ENCODE measurements around the gene NFRKB. TPM values are rescaled to one million over a fixed set of nuclear protein-coding genes. Genes with fewer than 3 reads are reported as not detected.

Gene NFRKB
- total RNA-seq, 4 donors from 2014 or later = 24.5 to 35.0 (median 27.2) TPM

DNA sequence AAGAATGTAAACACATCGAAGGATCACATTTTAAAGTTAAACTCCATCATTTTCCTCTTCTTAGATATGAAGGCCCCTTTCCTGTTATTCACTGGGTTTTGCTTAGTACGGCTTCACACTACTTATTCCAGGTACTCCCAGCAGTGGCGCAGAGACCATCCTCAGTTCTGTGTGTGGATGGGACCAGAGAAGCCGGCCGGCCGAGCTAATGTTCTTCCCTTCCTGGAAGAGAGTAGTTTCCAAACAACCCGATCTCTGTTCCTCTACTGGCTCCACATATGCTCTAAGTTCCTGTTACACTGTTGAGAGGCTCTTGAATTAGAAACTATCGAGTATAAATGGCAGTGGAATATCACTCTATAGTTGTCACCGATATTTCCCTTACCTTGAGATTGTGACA lies 684 bp upstream of the NFRKB start:
- ATAC-seq (ENCODE audit: low FRiP score) = no peak
- TF ChIP-seq, protein P1, sequence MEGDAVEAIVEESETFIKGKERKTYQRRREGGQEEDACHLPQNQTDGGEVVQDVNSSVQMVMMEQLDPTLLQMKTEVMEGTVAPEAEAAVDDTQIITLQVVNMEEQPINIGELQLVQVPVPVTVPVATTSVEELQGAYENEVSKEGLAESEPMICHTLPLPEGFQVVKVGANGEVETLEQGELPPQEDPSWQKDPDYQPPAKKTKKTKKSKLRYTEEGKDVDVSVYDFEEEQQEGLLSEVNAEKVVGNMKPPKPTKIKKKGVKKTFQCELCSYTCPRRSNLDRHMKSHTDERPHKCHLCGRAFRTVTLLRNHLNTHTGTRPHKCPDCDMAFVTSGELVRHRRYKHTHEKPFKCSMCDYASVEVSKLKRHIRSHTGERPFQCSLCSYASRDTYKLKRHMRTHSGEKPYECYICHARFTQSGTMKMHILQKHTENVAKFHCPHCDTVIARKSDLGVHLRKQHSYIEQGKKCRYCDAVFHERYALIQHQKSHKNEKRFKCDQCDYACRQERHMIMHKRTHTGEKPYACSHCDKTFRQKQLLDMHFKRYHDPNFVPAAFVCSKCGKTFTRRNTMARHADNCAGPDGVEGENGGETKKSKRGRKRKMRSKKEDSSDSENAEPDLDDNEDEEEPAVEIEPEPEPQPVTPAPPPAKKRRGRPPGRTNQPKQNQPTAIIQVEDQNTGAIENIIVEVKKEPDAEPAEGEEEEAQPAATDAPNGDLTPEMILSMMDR (IDR thresholded peaks at IDR 0.05) = no peak
- DNase-seq (ENCODE audit: low spot score) = no peak

DNA sequence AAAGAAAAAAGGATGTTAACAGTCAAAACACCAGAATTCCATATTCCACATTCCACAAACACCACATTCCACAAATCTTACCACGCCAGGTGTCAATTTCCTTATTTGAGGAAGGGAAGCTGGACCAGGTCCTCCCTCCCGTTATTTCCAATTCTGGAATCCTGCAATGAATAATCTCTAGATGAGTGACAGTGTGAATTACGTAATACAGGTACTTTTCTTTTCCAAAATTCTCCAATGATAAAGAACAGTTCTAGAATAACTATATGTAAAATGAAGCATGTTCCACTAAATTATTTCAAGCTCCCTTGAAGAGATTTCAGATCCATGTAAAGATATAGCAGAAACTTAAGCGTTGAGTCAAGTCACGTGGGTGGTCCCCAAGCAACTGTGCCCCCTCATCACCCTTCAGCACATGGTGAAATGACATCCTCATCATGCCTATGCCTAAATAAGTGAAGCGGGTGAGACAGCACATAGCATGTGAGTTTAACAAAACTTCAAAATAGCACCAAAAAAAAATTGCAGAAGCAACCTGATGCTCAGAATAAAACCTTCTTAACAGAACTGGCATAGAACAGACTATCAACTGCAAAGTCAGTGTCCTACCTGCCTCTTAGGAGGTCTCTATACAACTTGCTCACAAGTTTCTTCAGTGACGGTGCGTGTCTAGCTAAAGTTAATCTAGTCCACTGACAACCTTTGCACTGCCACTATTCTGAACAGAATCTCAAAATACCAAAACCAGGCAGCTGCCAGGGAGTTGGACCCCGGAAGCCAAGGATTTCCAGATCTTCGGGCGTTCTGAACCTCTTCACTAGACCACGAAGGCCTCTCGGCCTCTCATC lies 876 bp downstream of the NFRKB start:
- ATAC-seq (ENCODE audit: low FRiP score) (peak; percentile 28), DNase-seq (ENCODE audit: low spot score) (no peak)
- TF ChIP-seq, protein P1 (IDR thresholded peaks at IDR 0.05) = no peak

GRCh38 chr11:129888451-129888850 lies 6.9 kb downstream of the NFRKB start:
- ATAC-seq (ENCODE audit: low FRiP score) (no peak), DNase-seq (ENCODE audit: low spot score) (no peak)
- TF ChIP-seq, protein P1 (IDR thresholded peaks at IDR 0.05) = no peak

DNA sequence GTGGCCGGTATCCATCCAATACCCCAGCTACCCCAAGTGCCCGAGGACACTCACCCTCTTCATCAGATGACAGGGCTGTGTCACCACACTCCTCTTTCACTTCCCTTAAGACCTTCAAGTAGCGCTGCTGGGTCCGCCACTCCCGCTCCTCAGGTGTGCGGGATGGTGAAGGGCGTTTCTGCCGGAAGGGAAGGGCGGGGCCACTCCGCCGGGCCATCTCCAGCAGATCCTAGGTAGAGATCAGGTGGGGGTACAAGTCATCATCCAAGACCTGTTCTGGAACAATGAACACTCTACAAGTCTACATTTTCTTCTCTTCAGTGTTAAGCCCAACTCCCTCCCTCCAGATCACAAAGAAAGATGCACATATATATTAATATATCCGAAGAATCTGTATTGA lies 10.0 kb downstream of the NFRKB start:
- no peak for DNase-seq (ENCODE audit: low spot score)
- TF ChIP-seq, protein P1 (IDR thresholded peaks at IDR 0.05) = no peak

DNA sequence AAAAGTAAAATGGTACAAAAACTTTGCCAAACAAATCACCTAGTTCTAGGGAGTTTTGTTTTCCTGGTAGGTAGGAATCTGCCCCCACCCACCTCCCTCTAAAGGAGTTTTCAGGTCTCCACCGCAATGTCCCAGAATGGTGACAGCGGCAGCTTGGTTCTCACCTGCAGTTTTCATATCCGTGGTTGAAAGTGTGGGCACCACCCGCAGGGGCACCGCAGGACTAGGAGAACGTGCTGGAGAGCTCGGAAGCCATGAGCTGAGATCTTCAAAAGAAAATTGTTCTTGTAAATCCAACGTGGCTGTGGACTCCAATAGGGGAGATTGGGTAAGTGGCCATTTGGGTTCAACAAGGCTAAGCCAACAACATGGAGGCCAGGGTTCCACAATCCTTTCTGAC lies 10.8 kb downstream of the NFRKB start:
- no peak for DNase-seq (ENCODE audit: low spot score)
- ATAC-seq (ENCODE audit: low FRiP score) = no peak
- TF ChIP-seq, protein P1 (IDR thresholded peaks at IDR 0.05) = no peak

More for the DNA sequence above, 10.0 kb downstream of the NFRKB start:
- ATAC-seq (ENCODE audit: low FRiP score) = no peak

DNA sequence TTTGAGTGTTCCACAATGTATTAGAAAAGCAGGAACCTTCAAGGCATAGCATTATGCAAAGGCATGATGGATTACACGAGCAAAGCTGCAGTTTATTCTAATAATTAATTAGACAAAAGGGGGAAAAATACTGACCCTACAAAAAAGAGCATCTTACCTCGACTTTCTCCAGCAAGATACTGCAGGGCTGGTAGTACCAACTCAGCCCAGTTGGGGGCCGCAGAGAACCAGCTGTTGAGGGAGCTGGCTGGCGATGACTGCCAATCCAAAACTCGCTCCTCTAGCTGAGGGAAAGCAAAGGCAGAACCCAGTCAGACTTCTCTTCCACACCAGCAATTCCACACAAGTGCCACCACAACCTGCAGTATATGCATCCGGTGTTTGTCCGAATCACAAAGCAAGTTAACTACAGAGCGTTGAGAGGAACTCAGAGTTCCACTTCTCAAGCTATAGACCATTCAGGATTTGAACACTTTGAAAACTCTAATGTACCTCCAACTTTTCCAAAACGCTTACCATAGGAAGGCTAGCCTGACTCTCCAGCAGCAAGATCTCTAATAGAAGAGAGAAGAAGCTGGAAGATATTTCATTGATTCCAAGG lies 13.7 kb downstream of the NFRKB start:
- ATAC-seq (ENCODE audit: low FRiP score) = no peak
- TF ChIP-seq, protein P1 (IDR thresholded peaks at IDR 0.05) = no peak
- DNase-seq (ENCODE audit: low spot score) = no peak

DNA sequence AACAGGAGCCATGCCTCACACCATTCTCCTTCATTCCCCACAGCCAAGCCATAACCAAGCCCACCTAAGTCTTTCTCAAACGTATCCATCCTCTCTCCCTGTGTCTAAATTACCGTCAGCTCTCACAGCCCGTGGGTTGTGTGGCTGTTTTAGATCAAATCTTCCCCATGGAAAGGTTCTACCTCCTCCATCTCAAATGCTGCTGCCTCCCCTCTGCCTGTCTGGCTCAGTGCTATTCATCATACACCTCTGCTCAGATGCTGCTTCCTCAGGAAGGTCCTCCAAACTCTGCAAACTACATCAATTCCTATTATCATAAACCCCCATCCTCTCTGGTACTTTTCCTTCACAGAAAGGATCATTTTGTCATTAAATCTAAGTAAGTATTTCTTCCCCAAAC lies 15.1 kb downstream of the NFRKB start:
- DNase-seq (ENCODE audit: low spot score) (no peak), ATAC-seq (ENCODE audit: low FRiP score) (no peak)
- TF ChIP-seq, protein P1 (IDR thresholded peaks at IDR 0.05) = no peak
